Measurements from ENCODE around the gene SLC6A8. TPM values are rescaled to one million over a fixed set of nuclear protein-coding genes. Genes with fewer than 3 reads are reported as not detected.
A peak's percentile ranks its signal among the peaks of the same experiment; 100 is the strongest.
"Not testable (repeated sequence)": the region's sequence is repeated elsewhere in the genome, so short reads cannot be mapped to it uniquely, and the experiment has no call there.

The SLC6A8 gene
- polyA plus RNA-seq, 1 donor, result 139 TPM

DNA sequence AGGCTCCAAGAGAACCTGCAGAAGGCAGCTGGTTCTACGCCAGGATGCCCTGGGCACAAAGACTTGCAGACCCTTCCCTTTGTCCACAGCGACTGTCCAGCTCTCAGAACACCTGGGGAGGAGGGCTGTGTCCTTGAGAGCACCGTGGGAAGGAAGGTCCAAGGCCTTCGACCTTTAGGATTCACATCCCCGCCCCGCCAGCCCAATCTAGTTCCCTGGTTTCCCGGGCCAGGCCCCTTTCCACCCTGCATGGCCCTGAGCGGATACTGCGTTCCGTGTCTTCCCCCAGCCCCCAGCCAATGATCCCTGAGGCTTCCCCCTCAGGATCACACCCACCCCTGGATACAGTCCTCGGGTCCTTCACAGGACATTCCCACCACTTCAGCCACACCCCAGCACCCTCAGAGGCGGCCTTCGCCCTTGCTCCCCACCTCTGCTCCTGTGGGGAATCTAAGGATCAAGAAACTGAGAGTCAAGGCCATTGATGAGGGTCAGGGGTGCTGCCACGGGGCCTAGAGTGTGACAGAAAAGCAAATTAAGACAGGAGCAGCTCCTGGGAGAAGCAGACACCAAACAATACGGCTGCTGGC lies 46.0 kb downstream of the SLC6A8 start:
- no CpG with 5 or more reads among the region's 15 CpGs for WGBS (ENCODE audit: insufficient coverage, low lambda C conversion rate)
- H3K4me1 ChIP-seq (ENCODE audit: control insufficient read depth, insufficient read depth, low read length), result no peaks in the 10 kb centered on the region
- no peak overlapping the region for H3K27ac ChIP-seq (ENCODE audit: low read length)
- no peaks in the 10 kb centered on the region for H3K27me3 ChIP-seq (ENCODE audit: control insufficient read depth, insufficient read depth, low read length)
- no peak overlapping the region for H3K4me3 ChIP-seq (ENCODE audit: low read length)
- no peak for DNase-seq
- no peaks in the 10 kb centered on the region for H3K9me3 ChIP-seq (ENCODE audit: control insufficient read depth, low read depth, low read length)
- peaks cover 9% of the 10 kb centered on the region for H3K36me3 ChIP-seq (ENCODE audit: control insufficient read depth, insufficient read depth, low read length)

DNA sequence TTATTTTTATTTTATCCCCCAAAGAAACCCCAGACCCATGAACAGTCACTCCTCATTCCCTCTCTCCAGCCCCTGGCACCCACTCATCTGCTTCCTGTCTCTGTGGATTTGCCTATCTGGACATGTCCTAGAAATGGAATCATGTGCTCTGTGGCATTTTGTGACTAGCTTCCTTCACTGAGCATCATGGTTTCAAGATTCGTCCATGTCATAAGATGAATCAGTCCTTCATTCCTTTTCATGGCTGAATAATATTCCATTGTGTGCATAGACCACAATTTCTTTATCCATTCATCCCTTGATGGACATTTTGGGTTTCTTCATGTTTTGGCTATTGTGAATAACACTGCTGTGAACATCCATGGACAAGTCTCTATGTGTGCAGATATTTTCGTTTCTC lies 47.1 kb downstream of the SLC6A8 start:
- no peak overlapping the region for H3K4me3 ChIP-seq (ENCODE audit: low read length)
- H3K27ac ChIP-seq (ENCODE audit: low read length), result no peak overlapping the region
- H3K27me3 ChIP-seq (ENCODE audit: control insufficient read depth, insufficient read depth, low read length), result no peaks in the 10 kb centered on the region
- H3K4me1 ChIP-seq (ENCODE audit: control insufficient read depth, insufficient read depth, low read length), result peaks cover under 1% of the 10 kb centered on the region
- no peak for DNase-seq
- WGBS (ENCODE audit: insufficient coverage, low lambda C conversion rate), result no CpG with 5 or more reads among the region's 2 CpGs
- peaks cover 5% of the 10 kb centered on the region for H3K36me3 ChIP-seq (ENCODE audit: control insufficient read depth, insufficient read depth, low read length)
- no peaks in the 10 kb centered on the region for H3K9me3 ChIP-seq (ENCODE audit: control insufficient read depth, low read depth, low read length)

DNA sequence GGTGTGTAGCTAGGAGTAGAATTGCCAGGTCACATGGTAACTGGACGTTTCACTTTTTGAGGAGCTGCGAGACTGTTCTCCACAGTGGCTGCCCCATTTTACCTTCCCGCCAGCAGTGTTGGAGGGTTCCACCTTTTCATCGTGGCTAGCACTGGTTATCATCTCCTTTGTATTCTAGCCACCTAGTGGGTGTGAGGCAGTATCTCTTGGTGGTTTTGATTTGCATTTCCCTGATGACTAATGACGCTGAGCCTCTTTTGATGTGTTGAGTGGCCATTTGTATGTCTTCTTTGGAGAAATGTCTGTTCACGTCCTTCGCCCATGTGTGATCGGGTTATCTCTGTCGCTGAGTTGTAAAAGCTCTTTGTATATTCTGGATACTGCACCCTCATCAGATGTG lies 47.5 kb downstream of the SLC6A8 start:
- Histone ChIP-seq H3K4me3 (ENCODE audit: low read length) (no peak overlapping the region), H3K27ac (ENCODE audit: low read length) (no peak overlapping the region), H3K9me3 (ENCODE audit: control insufficient read depth, low read depth, low read length) (no peaks in the 10 kb centered on the region), H3K36me3 (ENCODE audit: control insufficient read depth, insufficient read depth, low read length) (peaks cover 8% of the 10 kb centered on the region), H3K27me3 (ENCODE audit: control insufficient read depth, insufficient read depth, low read length) (no peaks in the 10 kb centered on the region), H3K4me1 (ENCODE audit: control insufficient read depth, insufficient read depth, low read length) (peaks cover 5% of the 10 kb centered on the region)
- no peak for DNase-seq
- no CpG with 5 or more reads among the region's 9 CpGs for WGBS (ENCODE audit: insufficient coverage, low lambda C conversion rate)

- Histone ChIP-seq H3K27ac (ENCODE audit: low read length) (no peak overlapping the region), H3K4me1 (ENCODE audit: control insufficient read depth, insufficient read depth, low read length) (peaks cover 14% of the 10 kb centered on the region), H3K27me3 (ENCODE audit: control insufficient read depth, insufficient read depth, low read length) (no peaks in the 10 kb centered on the region), H3K4me3 (ENCODE audit: low read length) (no peak overlapping the region), H3K36me3 (ENCODE audit: control insufficient read depth, insufficient read depth, low read length) (peaks cover 8% of the 10 kb centered on the region), H3K9me3 (ENCODE audit: control insufficient read depth, low read depth, low read length) (no peaks in the 10 kb centered on the region)
- DNase-seq, result no peak
- 90% methylated on average over 2 of the region's 30 CpGs for WGBS (ENCODE audit: insufficient coverage, low lambda C conversion rate)
Observed at GRCh38 chrX:153736071-153736820, 48.5 kb downstream of the SLC6A8 start.

DNA sequence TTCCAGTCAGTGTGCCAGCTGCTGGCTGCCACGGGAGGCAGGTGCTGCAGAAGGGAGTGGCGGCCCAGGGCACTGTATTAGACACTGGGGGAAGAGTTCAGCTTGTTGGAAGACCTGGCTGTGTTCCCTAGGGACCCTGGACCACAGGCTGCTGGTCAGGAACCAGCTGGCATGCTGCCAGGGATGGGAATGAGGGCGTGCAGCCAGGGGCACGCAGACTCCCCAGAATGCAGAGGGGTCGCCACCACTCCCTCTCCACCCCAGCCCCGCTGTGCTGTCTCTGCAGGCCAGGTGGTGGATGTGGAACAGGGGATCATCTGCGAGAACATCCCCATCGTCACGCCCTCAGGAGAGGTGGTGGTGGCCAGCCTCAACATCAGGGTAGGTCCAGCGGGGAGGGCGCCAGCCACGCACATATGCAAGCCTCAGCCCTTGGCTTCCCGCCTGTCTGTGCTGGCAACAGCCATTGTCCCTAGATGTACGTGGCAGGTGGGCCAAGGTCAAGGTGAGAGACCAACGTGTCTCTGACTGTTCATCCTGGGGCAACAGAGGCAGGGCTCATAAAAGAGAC lies 49.2 kb downstream of the SLC6A8 start:
- H3K4me3 ChIP-seq (ENCODE audit: low read length), result no peak overlapping the region
- H3K4me1 ChIP-seq (ENCODE audit: control insufficient read depth, insufficient read depth, low read length), result peaks cover 15% of the 10 kb centered on the region
- peaks cover 8% of the 10 kb centered on the region for H3K36me3 ChIP-seq (ENCODE audit: control insufficient read depth, insufficient read depth, low read length)
- no peak overlapping the region for H3K27ac ChIP-seq (ENCODE audit: low read length)
- H3K9me3 ChIP-seq (ENCODE audit: control insufficient read depth, low read depth, low read length), result no peaks in the 10 kb centered on the region
- no peak for DNase-seq
- no peaks in the 10 kb centered on the region for H3K27me3 ChIP-seq (ENCODE audit: control insufficient read depth, insufficient read depth, low read length)
- no CpG with 5 or more reads among the region's 15 CpGs for WGBS (ENCODE audit: insufficient coverage, low lambda C conversion rate)

DNA sequence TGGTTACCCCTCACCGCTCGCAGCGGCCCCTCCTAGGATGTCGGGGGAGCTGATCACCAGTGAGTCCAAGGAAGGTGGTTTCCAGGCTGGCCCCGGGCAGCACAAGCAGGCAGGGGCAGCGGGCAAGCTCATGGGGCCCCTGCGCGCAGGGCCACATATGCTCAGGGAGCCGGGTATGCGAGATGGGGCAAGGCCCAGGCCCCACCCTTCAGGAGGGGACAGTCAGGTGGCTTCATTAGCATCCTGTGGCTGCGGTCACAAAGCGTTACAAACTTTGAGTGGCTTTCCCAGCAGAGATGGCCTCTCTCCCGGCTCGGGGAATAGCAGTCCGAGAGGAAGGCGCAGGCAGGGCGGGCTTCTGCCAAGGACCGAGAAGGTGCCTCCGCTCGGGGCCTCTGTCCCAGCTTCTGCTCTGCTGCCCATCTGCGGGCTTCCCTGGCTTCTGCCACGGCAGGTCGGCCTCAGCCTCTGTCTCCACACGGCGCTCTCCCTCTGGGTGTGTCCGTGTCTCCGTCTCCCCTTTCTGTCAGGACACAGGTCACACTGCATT lies 50.4 kb downstream of the SLC6A8 start:
- DNase-seq, result no peak
- H3K9me3 ChIP-seq (ENCODE audit: control insufficient read depth, low read depth, low read length), result no peaks in the 10 kb centered on the region
- H3K4me1 ChIP-seq (ENCODE audit: control insufficient read depth, insufficient read depth, low read length), result peaks cover 18% of the 10 kb centered on the region
- H3K36me3 ChIP-seq (ENCODE audit: control insufficient read depth, insufficient read depth, low read length), result peaks cover 8% of the 10 kb centered on the region
- WGBS (ENCODE audit: insufficient coverage, low lambda C conversion rate), result no CpG with 5 or more reads among the region's 27 CpGs
- no peak overlapping the region for H3K27ac ChIP-seq (ENCODE audit: low read length)
- H3K4me3 ChIP-seq (ENCODE audit: low read length), result no peak overlapping the region
- no peaks in the 10 kb centered on the region for H3K27me3 ChIP-seq (ENCODE audit: control insufficient read depth, insufficient read depth, low read length)

DNA sequence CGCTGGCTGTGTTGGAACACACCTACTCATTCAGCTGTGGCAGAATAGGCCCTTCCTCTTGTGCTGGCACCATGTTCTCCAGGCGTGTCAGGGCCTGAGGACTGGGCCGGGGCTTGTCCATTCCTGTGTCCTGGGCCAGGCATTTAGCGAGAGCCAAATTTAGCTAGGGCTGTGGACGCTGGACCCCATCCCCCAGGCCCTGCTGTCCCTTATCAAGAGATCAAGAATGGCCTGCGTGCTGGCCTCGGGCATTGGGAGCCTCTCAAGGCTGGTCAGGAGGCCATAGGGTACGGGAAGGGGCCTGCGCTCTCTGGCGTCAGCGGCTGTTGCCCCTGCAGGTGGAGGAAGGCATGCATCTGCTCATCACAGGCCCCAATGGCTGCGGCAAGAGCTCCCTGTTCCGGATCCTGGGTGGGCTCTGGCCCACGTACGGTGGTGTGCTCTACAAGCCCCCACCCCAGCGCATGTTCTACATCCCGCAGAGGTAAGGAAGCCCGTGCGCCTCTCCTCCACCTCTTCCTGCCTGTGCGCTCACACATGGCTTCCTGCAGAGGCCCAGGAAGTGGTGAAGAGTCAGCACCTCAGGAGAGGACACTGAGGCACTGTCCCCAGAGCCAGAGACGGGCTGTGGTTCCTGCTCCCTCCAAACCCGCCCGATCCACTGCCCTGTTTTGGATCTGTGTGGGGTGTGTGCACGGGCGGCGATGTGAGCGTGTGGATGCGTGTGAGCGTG lies 52.2 kb downstream of the SLC6A8 start:
- H3K36me3 ChIP-seq (ENCODE audit: control insufficient read depth, insufficient read depth, low read length), result peaks cover 7% of the 10 kb centered on the region
- H3K4me1 ChIP-seq (ENCODE audit: control insufficient read depth, insufficient read depth, low read length), result peaks cover 28% of the 10 kb centered on the region
- no peaks in the 10 kb centered on the region for H3K9me3 ChIP-seq (ENCODE audit: control insufficient read depth, low read depth, low read length)
- no peak for DNase-seq
- H3K27ac ChIP-seq (ENCODE audit: low read length), result no peak overlapping the region
- WGBS (ENCODE audit: insufficient coverage, low lambda C conversion rate), result no CpG with 5 or more reads among the region's 29 CpGs
- no peaks in the 10 kb centered on the region for H3K27me3 ChIP-seq (ENCODE audit: control insufficient read depth, insufficient read depth, low read length)
- no peak overlapping the region for H3K4me3 ChIP-seq (ENCODE audit: low read length)

DNA sequence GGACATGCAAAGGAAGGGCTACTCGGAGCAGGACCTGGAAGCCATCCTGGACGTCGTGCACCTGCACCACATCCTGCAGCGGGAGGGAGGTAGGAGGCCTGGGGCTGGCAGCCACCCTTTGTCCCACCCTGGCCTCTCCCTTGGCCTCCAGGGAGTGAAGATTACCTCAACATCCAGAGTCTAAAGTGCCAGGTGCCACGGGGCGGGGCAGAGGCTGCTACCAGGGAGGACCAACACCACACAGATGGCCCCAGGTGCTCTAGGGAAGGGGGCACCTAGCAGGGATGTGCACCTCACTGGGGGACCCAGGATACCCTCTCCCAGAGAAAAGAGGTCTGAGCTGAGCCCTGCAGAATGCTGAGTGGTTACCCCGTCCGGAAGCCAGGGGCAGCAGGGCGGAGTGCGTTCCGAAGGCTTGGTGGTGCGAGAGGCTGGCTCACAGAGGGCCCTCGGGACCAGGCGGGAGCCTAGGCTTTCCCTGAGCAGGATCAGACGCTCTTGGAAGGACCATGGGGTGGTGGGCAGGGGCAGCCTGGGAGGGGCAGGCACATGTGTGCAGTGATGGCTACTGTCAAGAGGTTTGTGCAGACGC lies 53.0 kb downstream of the SLC6A8 start:
- Histone ChIP-seq H3K9me3 (ENCODE audit: control insufficient read depth, low read depth, low read length) (no peaks in the 10 kb centered on the region), H3K36me3 (ENCODE audit: control insufficient read depth, insufficient read depth, low read length) (peaks cover 7% of the 10 kb centered on the region), H3K27ac (ENCODE audit: low read length) (no peak overlapping the region), H3K4me3 (ENCODE audit: low read length) (no peak overlapping the region), H3K4me1 (ENCODE audit: control insufficient read depth, insufficient read depth, low read length) (peaks cover 28% of the 10 kb centered on the region), H3K27me3 (ENCODE audit: control insufficient read depth, insufficient read depth, low read length) (no peaks in the 10 kb centered on the region)
- WGBS (ENCODE audit: insufficient coverage, low lambda C conversion rate), result no CpG with 5 or more reads among the region's 16 CpGs
- DNase-seq, result peak; percentile 46 to 74

DNA sequence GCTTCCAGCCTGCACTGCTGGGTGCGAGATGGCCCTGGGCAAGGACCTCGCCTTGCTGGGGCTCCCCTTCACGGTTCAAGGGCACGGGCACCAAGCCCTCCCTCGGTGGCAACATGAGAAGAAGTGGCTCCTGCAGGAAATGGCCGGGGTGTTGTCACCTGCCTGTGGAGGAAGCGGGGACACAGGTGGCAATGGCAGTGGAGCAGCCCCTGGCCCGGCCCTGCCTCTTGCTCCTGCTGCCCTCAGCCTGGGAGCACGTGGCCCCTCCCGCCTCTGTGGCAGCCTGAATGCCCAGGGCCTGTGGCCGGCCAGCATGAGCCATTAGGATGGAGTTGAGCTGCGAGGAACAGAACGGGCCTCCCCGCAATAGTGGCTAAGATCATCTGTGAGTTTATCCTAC lies 53.7 kb downstream of the SLC6A8 start:
- DNase-seq, result no peak
- Histone ChIP-seq H3K4me3 (ENCODE audit: low read length) (no peak overlapping the region), H3K4me1 (ENCODE audit: control insufficient read depth, insufficient read depth, low read length) (peaks cover 28% of the 10 kb centered on the region), H3K36me3 (ENCODE audit: control insufficient read depth, insufficient read depth, low read length) (peaks cover 7% of the 10 kb centered on the region), H3K27ac (ENCODE audit: low read length) (no peak overlapping the region), H3K27me3 (ENCODE audit: control insufficient read depth, insufficient read depth, low read length) (no peaks in the 10 kb centered on the region), H3K9me3 (ENCODE audit: control insufficient read depth, low read depth, low read length) (no peaks in the 10 kb centered on the region)
- no CpG with 5 or more reads among the region's 14 CpGs for WGBS (ENCODE audit: insufficient coverage, low lambda C conversion rate)

DNA sequence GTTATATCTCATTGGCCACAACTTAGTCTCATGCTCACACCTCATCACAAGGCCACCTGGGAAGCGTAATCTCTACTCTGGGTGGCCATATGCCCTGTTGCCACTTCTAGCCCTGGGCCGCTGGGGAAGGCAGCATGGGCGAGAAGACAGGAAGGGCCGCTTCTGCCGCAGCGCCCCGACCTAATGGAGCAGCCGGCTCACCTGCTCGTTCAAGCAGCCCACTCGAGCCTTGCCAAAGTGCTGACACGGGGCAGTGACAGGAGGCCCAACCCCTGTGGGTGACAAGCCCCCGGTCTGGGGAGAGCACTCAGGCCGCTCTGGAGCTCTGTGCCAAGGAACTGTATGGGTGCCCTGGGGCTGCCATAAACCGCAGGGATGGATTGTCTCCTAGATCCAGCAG lies 54.4 kb downstream of the SLC6A8 start:
- H3K27ac ChIP-seq (ENCODE audit: low read length); H3K9me3 ChIP-seq (ENCODE audit: control insufficient read depth, low read depth, low read length); H3K27me3 ChIP-seq (ENCODE audit: control insufficient read depth, insufficient read depth, low read length); H3K36me3 ChIP-seq (ENCODE audit: control insufficient read depth, insufficient read depth, low read length); H3K4me3 ChIP-seq (ENCODE audit: low read length); DNase-seq: not testable (repeated sequence)
- H3K4me1 ChIP-seq (ENCODE audit: control insufficient read depth, insufficient read depth, low read length), result peaks cover 28% of the 10 kb centered on the region
- no CpG with 5 or more reads among the region's 14 CpGs for WGBS (ENCODE audit: insufficient coverage, low lambda C conversion rate)
